ENCODE results near the gene IL22. TPM values are rescaled to one million over a fixed set of nuclear protein-coding genes. Genes with fewer than 3 reads are reported as not detected.
"Not testable (repeated sequence)": the region's sequence is repeated elsewhere in the genome, so short reads cannot be mapped to it uniquely, and the experiment has no call there.

IL22 gene
- total and polyA plus RNA-seq, 8 donors, result 0.15 TPM; not detected in 7

DNA sequence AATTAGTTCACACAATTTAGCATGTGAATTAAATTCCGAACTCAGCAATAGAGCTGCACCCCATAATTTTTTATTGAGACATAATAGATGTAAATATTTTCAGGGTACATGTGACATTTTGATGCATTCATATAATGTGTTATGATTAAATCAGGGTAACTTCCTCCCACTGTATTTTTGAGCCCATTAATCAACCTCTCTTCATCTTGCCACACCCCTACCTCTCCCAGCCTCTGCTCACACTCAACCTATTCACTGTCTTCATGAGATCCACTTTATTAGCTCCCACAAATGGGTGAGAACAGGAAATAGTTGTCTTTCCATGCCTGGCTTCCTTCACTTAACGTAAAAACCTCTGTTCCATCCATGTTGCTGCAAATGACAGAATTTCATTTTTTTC is 42.5 kb downstream of the IL22 start:
- H3K4me1 ChIP-seq, result no peaks in the 10 kb centered on the region
- peaks cover 0 to 9% (median 3%) of the 10 kb centered on the region in 3 donors for H3K27me3 ChIP-seq
- H3K27ac ChIP-seq, result no peak overlapping the region
- no peak overlapping the region for H3K4me3 ChIP-seq
- DNase-seq, result no peak
- intact Hi-C loops (cut with DNase I; ENCODE audit: low total_unique reads), result no loop called here
- WGBS, 5 donors, result 81 to 95% (median 91%) methylated on average over 2 of the region's 2 CpGs
- H3K36me3 ChIP-seq, result no peaks in the 10 kb centered on the region
- TF ChIP-seq, protein P1, sequence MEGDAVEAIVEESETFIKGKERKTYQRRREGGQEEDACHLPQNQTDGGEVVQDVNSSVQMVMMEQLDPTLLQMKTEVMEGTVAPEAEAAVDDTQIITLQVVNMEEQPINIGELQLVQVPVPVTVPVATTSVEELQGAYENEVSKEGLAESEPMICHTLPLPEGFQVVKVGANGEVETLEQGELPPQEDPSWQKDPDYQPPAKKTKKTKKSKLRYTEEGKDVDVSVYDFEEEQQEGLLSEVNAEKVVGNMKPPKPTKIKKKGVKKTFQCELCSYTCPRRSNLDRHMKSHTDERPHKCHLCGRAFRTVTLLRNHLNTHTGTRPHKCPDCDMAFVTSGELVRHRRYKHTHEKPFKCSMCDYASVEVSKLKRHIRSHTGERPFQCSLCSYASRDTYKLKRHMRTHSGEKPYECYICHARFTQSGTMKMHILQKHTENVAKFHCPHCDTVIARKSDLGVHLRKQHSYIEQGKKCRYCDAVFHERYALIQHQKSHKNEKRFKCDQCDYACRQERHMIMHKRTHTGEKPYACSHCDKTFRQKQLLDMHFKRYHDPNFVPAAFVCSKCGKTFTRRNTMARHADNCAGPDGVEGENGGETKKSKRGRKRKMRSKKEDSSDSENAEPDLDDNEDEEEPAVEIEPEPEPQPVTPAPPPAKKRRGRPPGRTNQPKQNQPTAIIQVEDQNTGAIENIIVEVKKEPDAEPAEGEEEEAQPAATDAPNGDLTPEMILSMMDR (IDR thresholded peaks at IDR 0.05), result no peak
- TF ChIP-seq EP300 (IDR thresholded peaks at IDR 0.05), result no peak
- H3K9me3 ChIP-seq, result no peaks in the 10 kb centered on the region

DNA sequence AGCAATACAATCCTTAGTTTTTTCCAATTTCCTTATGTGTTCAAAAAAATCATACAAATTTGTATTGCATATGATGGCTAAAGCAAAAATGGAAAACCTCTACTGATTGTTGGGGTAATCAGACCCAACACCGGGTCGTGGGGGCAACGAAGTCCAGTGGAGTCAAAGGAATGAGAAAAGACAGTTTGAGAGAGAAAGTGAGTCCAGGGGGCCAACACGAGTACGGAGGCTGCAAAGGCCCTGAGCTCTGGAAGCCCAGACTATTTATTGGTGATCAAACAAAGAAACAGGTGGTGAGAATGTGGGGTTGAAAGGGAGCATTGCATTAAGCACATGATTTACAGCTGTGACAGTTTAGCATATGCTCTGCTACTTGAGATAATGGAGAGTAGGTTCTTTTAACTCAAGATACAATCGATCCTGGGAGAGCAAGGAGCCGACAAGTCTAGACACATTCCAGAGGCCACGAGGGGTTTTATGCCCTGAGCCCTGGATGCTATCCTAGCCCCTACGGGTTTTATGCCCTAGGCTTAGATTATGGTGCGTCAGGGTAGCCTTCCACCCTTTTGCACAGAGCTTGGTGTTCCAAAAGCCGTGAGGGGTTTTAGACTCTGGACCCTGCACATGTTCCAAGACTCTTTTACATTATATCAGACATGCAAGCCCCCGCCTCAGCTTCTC is 44.2 kb downstream of the IL22 start:
- H3K27me3 ChIP-seq; H3K9me3 ChIP-seq; intact Hi-C loops (cut with DNase I; ENCODE audit: low total_unique reads); H3K4me3 ChIP-seq; H3K36me3 ChIP-seq; H3K27ac ChIP-seq; DNase-seq; H3K4me1 ChIP-seq: not testable (repeated sequence)
- 57 to 69% (median 64%) methylated on average over 12 of the region's 12 CpGs for WGBS, 5 donors

DNA sequence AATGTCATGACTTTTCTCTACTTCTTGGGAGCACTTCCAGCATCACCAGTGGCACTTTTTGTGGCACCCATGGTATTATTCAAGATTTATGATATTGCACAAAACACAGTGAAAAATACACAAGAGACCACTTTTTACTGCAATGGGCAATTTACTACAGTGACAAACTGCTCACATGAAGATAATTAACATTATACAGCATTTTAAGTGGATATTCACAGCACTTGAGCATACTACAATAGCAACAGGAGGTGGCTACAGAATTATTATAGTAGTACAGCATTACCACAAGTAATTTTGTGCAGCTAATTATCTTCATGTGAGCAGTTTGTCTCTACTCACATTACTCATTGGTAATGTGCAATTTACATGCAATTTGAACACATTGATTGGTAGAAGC is 46.1 kb downstream of the IL22 start:
- Histone ChIP-seq H3K4me1 (no peaks in the 10 kb centered on the region), H3K27me3 (peaks cover 0 to 3% (median 0%) of the 10 kb centered on the region in 3 donors), H3K9me3 (no peaks in the 10 kb centered on the region), H3K36me3 (no peaks in the 10 kb centered on the region), H3K27ac (no peak overlapping the region), H3K4me3 (no peak overlapping the region)
- no peak for TF ChIP-seq POLR2AphosphoS5 (IDR thresholded peaks at IDR 0.05)
- TF ChIP-seq EP300 (IDR thresholded peaks at IDR 0.05), result no peak
- TF ChIP-seq, protein P1 (IDR thresholded peaks at IDR 0.05), result no peak
- no peak for TF ChIP-seq POLR2A (IDR thresholded peaks at IDR 0.05)
- DNase-seq, result no peak
- intact Hi-C loops (cut with DNase I; ENCODE audit: low total_unique reads), result no loop called here

DNA sequence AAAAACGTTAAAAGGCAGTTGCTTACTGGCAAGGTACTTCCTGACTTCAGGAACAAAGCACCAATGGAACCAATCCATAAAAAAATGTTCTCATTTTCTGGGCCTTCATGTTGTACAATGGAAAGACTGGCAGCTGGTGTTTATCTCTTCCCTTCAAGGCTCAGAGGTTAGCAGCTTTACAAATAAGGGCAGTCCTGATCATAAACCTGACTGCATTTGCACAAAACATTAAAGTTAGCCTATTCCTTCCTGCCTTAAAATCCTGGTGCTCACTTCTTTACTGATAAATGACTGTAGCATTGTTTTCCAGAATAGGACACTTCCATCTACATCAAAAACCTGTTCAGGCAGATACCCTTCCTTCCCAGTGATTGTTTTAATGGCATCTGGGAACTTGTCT is 47.0 kb downstream of the IL22 start:
- Histone ChIP-seq H3K4me1 (no peaks in the 10 kb centered on the region), H3K27ac (no peak overlapping the region), H3K27me3 (peaks cover 0 to 3% (median 0%) of the 10 kb centered on the region in 3 donors)

DNA sequence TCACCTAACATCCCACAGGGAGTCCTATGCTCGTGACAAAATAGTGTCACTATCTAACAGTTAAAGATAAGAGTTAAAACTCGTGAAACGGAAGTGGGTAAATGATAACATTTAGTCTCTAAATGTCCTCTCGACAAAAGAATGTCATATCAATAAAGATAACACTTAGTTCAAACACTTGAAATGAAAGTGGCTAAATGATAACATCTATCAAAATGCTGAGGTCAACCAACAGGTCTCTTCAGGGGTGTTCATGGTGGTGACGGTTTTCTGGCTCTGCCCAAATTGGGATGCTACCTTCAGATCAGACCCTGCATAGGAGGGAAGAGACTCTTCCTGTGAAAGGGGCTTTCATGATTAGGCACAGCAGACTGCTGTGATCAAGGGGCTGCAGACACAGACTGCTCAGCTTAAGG is 49.9 kb downstream of the IL22 start:
- peaks cover 0 to 3% (median 0%) of the 10 kb centered on the region in 3 donors for H3K27me3 ChIP-seq
- H3K9me3 ChIP-seq, result no peaks in the 10 kb centered on the region
- no peak overlapping the region for H3K4me3 ChIP-seq
- H3K27ac ChIP-seq, result no peak overlapping the region
- 10 to 39% (median 26%) methylated on average over 5 of the region's 5 CpGs for WGBS, 5 donors
- no peak for DNase-seq
- TF ChIP-seq, protein P1 (IDR thresholded peaks at IDR 0.05), result no peak
- TF ChIP-seq POLR2AphosphoS5 (IDR thresholded peaks at IDR 0.05) (no peak), POLR2A (IDR thresholded peaks at IDR 0.05) (no peak), EP300 (IDR thresholded peaks at IDR 0.05) (no peak)
- intact Hi-C loops (cut with DNase I; ENCODE audit: low total_unique reads), result no loop called here
- no peaks in the 10 kb centered on the region for H3K36me3 ChIP-seq
- H3K4me1 ChIP-seq, result no peaks in the 10 kb centered on the region

More for the DNA sequence above, 47.0 kb downstream of the IL22 start:
- intact Hi-C loops (cut with DNase I; ENCODE audit: low total_unique reads), result no loop called here
- WGBS, 5 donors, result 11 to 21% (median 15%) methylated on average over 1 of the region's 1 CpG
- H3K4me3 ChIP-seq, result no peak overlapping the region
- no peak for DNase-seq
- H3K36me3 ChIP-seq, result no peaks in the 10 kb centered on the region
- no peak for TF ChIP-seq POLR2AphosphoS5 (IDR thresholded peaks at IDR 0.05)
- TF ChIP-seq EP300 (IDR thresholded peaks at IDR 0.05), result no peak
- TF ChIP-seq POLR2A (IDR thresholded peaks at IDR 0.05), result no peak
- TF ChIP-seq, protein P1 (IDR thresholded peaks at IDR 0.05), result no peak
- H3K9me3 ChIP-seq, result no peaks in the 10 kb centered on the region

Measured in stomach (tissue), 9 donors.